Heart left ventricle (tissue), 16 donors: ENCODE data around the gene BSPRY. TPM values are rescaled to one million over a fixed set of nuclear protein-coding genes. Genes with fewer than 3 reads are reported as not detected.
A peak's percentile ranks its signal among the peaks of the same experiment; 100 is the strongest.

Experiments used
- ATAC-seq, 4 donors: fragments of 200-7000 bp; cut with Tn5 transposase; one replicate each; pipeline ENCODE4 v1.9.1; 2020 to 2022; ENCODE audit warnings: moderate library complexity in 4 of 4, mild to moderate bottlenecking in 3 of 4, moderate number of reproducible peaks in 1 of 4
- DNase-seq, 5 donors: peaks; one replicate each; pipeline ENCODE4 v3.0.0-alpha.2; 2020
- H3K27ac ChIP-seq, 12 donors: fragments of 200-600 bp; sonication (generic) in 4 of 12; one replicate each; pipeline versions ENCODE4 v1.5.0 to v1.8.0; 2016 to 2022; ENCODE audit warnings: mild to moderate bottlenecking in 2 of 12
- H3K27me3 ChIP-seq, 9 donors: fragments of 200-600 bp; sonication (generic) in 2 of 9; one replicate each; pipeline versions ENCODE4 v1.5.1 to v1.8.0; 2016 to 2022; ENCODE audit warnings: mild to moderate bottlenecking in 3 of 9
- H3K36me3 ChIP-seq, 9 donors: fragments of 200-600 bp; sonication (generic) in 2 of 9; one replicate each; pipeline versions ENCODE4 v1.5.0 to v1.8.0; 2018 to 2022; ENCODE audit warnings: mild to moderate bottlenecking in 2 of 9
- H3K4me1 ChIP-seq, 12 donors: fragments of 200-600 bp; sonication (generic) in 4 of 12; one replicate each; pipeline versions ENCODE4 v1.5.0 to v1.8.0; 2016 to 2022; ENCODE audit warnings: mild to moderate bottlenecking in 3 of 12
- H3K4me3 ChIP-seq, 12 donors: fragments of 200-600 bp; sonication (generic) in 4 of 12; one replicate each; pipeline versions ENCODE4 v1.5.0 to v1.8.0; 2017 to 2022; ENCODE audit warnings: mild to moderate bottlenecking in 9 of 12, moderate library complexity in 4 of 12
- H3K9me3 ChIP-seq, 12 donors: fragments of 200-600 bp; sonication (generic) in 4 of 12; one replicate each; pipeline versions ENCODE4 v1.5.0 to v1.8.0; 2016 to 2022; ENCODE audit warnings: mild to moderate bottlenecking in 1 of 12
- POLR2A ChIP-seq, 2 donors: fragments of 450-650 bp; IDR thresholded peaks; one replicate each; pipeline ENCODE4 v1.6.1; 2017; ENCODE audit warnings: antibody characterized with exemption in 2 of 2, mild to moderate bottlenecking in 2 of 2, moderate library complexity in 2 of 2
- WGBS, 4 donors: extraction: QIAGEN DNeasy Blood & Tissue Kit in 2 of 4; methylation state at CpG; one replicate each; pipeline versions ENCODE4 v1.1.5 to v1.1.7; 2013 to 2018; 5-methylcytosine and 5-hydroxymethylcytosine counted together
- intact Hi-C, 10 donors: fragments of 100-400 bp; cut with DNase I; formaldehyde crosslinking; loops; one replicate each; pipeline versions ENCODE4 v1.11.1 to v1.14.2; 2022
- polyA plus RNA-seq, 2 donors: library from polyadenylated mRNA; stranded (reverse); fragments of 200-250 nt; gene quantifications; one replicate each; pipeline ENCODE4 v1.2.3, GENCODE V29; 2013
- total RNA-seq, 9 donors: library from RNA; depleted of rRNA in 2 of 9; stranded (reverse); fragments of >200 nt in 2 of 9; fragmentation: NEBNext Ultra II Directional in 3 of 9; extraction: Animal tissue kit (Norgen Biotek cat#: 25700) in 3 of 9; gene quantifications; one replicate each; pipeline versions ENCODE4 v1.1.0 to v1.2.4, GENCODE V29; 2016 to 2023
- TF ChIP-seq, protein P1 (sequence below), 12 donors: fragments of 200-600 bp; sonication (generic) in 4 of 12; IDR thresholded peaks; one replicate each; pipeline versions ENCODE4 v1.5.0 to v1.8.0; 2018 to 2022; ENCODE audit warnings: antibody characterized with exemption in 12 of 12, mild to moderate bottlenecking in 5 of 12
- donor health status: ischemic (EF 13 %, LVEDD 7.1; RV severe dilation, severe dysfunction).
- donor health status: healthy with polysubstance abuse.
- donor health status: DM: no; HTN: yes; CAD: no.
- donor health status: DM: no; HTN: no; CAD: no.
- donor health status: ischemic (EF 25% LVEDD 6.9; RV normal size, moderate dysfunction).
- donor health status: ischemic (EF 25% LVEDD 5.7; RV mildly dilated, moderate dysfunction).
- donor health status: healthy.
- donor health status: DM: yes; HTN: yes; CAD: no.
- donor health status: ischemic (EF 35%, LVEDD 5.7; RV mildly dilated, moderate dysfunction).
- donor health status: nonischemic (EF 11% LVEDD 7.7; RV severe dilation, severe dysfunction).
- donor health status: DM: yes; HTN: yes; CAD: no.
- donor health status: PGD.
- donor health status: ischemic (EF 29% LVEDD 5.4; RV normal size, mild dysfunction).
- donor health status: nonischemic (EF 23%, LVEDD 6.1; RV moderate dilation, normal function).

BSPRY gene
- total and polyA plus RNA-seq, 11 donors, result 0.39 to 7.6 (median 1.7) TPM; not detected in 1

DNA sequence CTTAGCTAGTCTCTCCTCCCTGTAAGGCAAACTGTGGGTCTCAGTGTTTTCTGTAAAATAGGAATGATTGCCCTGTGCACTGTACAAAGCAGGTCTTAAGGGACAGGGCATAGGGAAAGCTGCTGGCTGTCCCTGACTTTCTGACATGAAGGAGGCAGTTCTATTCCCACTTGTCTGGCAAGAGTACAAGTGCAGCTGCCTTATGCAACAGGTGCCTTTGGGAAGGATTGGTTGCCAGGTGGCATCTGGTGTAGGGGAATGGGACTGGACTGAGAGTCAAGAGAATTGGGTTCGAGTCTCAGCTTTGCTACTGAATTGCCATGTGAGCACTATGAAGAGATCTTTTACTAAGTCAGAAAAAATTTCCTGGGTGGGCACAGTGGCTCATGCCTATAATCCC is 10.0 kb downstream of the BSPRY start:
- intact Hi-C loops, result no loop called here
- Histone ChIP-seq H3K36me3 (no peaks in the 10 kb centered on the region), H3K4me3 (no peak overlapping the region), H3K9me3 (no peaks in the 10 kb centered on the region), H3K27ac (no peak overlapping the region), H3K4me1 (no peaks in the 10 kb centered on the region), H3K27me3 (peaks cover 0 to 6% (median 0%) of the 10 kb centered on the region in 9 donors)
- 75 to 98% (median 79%) methylated on average over 1 of the region's 1 CpG for WGBS, 4 donors
- no peak for TF ChIP-seq POLR2A (IDR thresholded peaks at IDR 0.05)
- TF ChIP-seq, protein P1, sequence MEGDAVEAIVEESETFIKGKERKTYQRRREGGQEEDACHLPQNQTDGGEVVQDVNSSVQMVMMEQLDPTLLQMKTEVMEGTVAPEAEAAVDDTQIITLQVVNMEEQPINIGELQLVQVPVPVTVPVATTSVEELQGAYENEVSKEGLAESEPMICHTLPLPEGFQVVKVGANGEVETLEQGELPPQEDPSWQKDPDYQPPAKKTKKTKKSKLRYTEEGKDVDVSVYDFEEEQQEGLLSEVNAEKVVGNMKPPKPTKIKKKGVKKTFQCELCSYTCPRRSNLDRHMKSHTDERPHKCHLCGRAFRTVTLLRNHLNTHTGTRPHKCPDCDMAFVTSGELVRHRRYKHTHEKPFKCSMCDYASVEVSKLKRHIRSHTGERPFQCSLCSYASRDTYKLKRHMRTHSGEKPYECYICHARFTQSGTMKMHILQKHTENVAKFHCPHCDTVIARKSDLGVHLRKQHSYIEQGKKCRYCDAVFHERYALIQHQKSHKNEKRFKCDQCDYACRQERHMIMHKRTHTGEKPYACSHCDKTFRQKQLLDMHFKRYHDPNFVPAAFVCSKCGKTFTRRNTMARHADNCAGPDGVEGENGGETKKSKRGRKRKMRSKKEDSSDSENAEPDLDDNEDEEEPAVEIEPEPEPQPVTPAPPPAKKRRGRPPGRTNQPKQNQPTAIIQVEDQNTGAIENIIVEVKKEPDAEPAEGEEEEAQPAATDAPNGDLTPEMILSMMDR (IDR thresholded peaks at IDR 0.05), result no peak
- ATAC-seq (peak; percentile 22 to 72 (median 65)), DNase-seq (no peak)

DNA sequence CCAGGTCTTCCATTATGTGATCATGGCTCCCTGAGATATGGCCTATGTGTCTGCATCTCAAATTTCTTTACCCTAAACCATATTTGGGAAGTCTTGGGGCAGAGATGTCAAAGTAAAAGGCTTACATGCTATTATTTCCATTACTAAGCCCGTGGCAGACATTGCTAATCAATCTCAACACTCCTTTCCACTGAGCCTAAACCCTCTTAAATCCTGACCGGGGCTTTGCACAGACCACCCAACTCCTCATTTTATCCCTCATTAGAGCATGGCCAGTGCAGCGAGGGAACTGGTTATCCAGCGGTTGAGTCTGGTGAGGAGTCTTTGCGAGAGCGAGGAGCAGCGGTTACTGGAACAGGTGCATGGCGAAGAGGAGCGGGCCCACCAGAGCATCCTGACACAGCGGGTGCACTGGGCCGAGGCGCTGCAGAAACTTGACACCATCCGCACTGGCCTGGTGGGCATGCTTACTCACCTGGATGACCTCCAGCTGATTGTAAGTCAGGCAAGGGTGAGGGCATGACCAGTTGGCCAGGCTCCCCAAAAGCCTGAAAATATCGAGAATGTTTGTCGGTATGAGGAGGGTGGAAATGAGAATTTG is 11.0 kb downstream of the BSPRY start:
- Histone ChIP-seq H3K9me3 (no peaks in the 10 kb centered on the region), H3K4me1 (peaks cover 0 to 6% (median 0%) of the 10 kb centered on the region in 12 donors), H3K27ac (no peak overlapping the region), H3K27me3 (peaks cover 0 to 6% (median 0%) of the 10 kb centered on the region in 9 donors), H3K4me3 (no peak overlapping the region), H3K36me3 (no peaks in the 10 kb centered on the region)
- intact Hi-C loops, result no loop called here
- no peak for DNase-seq
- no peak for ATAC-seq
- TF ChIP-seq, protein P1 (IDR thresholded peaks at IDR 0.05), result no peak
- no peak for TF ChIP-seq POLR2A (IDR thresholded peaks at IDR 0.05)
- WGBS, 4 donors, result 88 to 91% (median 89%) methylated on average over 15 of the region's 15 CpGs

- Histone ChIP-seq H3K36me3 (no peaks in the 10 kb centered on the region), H3K27me3 (peaks cover 0 to 2% (median 0%) of the 10 kb centered on the region in 9 donors), H3K4me1 (peaks cover 0 to 7% (median 0%) of the 10 kb centered on the region in 12 donors), H3K9me3 (no peaks in the 10 kb centered on the region), H3K27ac (no peak overlapping the region), H3K4me3 (no peak overlapping the region)
- DNase-seq (no peak), ATAC-seq (no peak)
- intact Hi-C loops, result no loop called here
- TF ChIP-seq POLR2A (IDR thresholded peaks at IDR 0.05), result no peak
- TF ChIP-seq, protein P1 (IDR thresholded peaks at IDR 0.05), result no peak
- 61 to 71% (median 65%) methylated on average over 7 of the region's 7 CpGs for WGBS, 4 donors
Observed at GRCh38 chr9:113361304-113362018, 12.1 kb downstream of the BSPRY start.

GRCh38 chr9:113363336-113363735 is 14.0 kb downstream of the BSPRY start:
- Histone ChIP-seq H3K27me3 (no peaks in the 10 kb centered on the region), H3K4me3 (no peak overlapping the region), H3K36me3 (no peaks in the 10 kb centered on the region), H3K27ac (no peak overlapping the region), H3K4me1 (peaks cover 0 to 7% (median 0%) of the 10 kb centered on the region in 12 donors), H3K9me3 (no peaks in the 10 kb centered on the region)
- TF ChIP-seq POLR2A (IDR thresholded peaks at IDR 0.05), result no peak
- TF ChIP-seq, protein P1 (IDR thresholded peaks at IDR 0.05), result no peak
- ATAC-seq (no peak), DNase-seq (no peak)
- WGBS, 4 donors, result 79 to 91% (median 84%) methylated on average over 3 of the region's 3 CpGs
- intact Hi-C loops, result no loop called here
